Left ventricle myocardium superior (tissue), 1 donor: ENCODE measurements around the gene DSC1. TPM values are rescaled to one million over a fixed set of nuclear protein-coding genes. Genes with fewer than 3 reads are reported as not detected.
"Not testable (repeated sequence)": the region's sequence is repeated elsewhere in the genome, so short reads cannot be mapped to it uniquely, and the experiment has no call there.

Experiments
- ATAC-seq: fragments of 200-7000 bp; cut with Tn5 transposase; one replicate; pipeline ENCODE4 v1.9.1; 2020; ENCODE audit warnings: mild to moderate bottlenecking, moderate library complexity
- DNase-seq: peaks from one replicate; pipeline ENCODE4 v3.0.0-alpha.2; 2020
- intact Hi-C: fragments of 100-400 bp; cut with micrococcal nuclease; formaldehyde crosslinking; loops from one replicate; pipeline ENCODE4 v1.11.0; 2022
- total RNA-seq: library from RNA; stranded (reverse); fragmentation: NEBNext Ultra II Directional; extraction: Animal tissue kit (Norgen Biotek cat#: 25700); gene quantifications from one replicate; pipeline ENCODE4 v1.2.1, GENCODE V29; 2021
- donor health status: DM: no; HTN: yes; CAD: no; lungs with severe emphysema.

Gene DSC1
- total RNA-seq, 1 donor from 2014 or later = 6.0 TPM

DNA sequence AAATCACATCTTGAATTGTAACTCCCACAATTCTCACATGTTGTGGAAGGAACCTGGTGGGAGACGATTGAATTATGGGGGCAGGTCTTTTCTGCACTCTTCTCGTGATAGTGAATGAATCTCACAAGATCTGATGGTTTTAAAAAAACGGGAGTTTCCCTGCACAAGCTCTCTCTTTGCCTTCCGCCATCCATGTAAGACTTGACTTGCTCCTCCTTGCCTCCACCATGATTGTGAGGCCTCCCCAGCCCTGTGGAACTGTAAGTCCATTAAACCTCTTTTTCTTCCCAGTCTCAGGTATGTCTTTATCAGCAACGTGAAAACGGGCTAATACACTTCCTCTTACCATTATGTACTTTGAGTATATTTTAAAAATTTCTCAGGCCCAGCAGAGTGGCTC is 14.7 kb upstream of the DSC1 start:
- intact Hi-C loops, ATAC-seq, DNase-seq: not testable (repeated sequence)

DNA sequence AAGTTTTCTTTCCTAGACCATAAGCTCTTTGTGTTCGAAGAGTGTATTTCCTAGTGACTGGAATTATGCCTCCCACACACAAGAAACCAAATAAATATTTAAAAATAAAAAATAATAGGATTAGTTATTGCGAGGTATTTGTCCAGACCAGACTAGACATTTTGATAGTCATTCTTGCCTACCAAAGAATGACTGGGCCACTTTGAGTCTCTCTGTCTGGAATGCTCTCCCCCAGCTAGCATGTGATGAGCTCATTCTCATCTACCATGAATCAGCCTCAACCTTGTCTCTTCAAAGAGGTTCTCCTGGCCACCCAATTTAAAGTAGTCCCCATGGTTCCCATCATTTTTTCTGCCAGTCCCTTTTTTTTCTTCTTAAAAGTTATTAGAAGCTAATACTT is 13.9 kb upstream of the DSC1 start:
- intact Hi-C loops = no loop called here
- ATAC-seq = no peak
- DNase-seq = no peak

DNA sequence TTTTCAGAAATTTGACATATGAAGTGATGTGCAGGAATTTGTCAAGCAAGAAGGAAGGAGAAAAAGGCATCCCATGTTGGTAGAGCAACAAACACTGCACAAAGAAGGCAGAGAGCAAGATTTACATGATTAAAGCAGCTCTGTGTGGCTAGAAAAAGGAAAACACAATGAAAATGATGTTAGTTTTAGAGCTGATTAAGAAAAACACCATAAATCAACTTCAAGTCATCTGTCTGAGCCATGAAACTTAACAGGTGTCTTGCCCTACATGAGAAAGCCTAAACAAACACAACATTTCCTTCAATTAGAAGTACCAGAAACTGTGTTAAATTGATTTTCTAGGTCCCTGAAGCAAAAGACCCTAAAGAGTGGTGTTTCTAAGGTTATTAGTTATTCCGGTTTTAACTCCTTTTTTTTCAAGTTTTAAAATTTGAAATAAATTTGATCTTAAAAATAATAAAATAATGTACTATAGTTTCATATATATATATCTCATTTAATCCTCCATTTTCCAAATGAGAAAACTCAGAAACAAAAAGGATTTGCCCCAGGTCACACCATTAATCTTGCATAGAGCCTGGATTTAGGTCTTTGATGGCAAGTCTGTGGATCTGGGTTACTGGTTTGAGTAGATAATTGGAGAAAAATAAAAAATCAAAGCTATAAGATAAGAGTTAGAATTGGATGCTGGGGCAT is 8.6 kb upstream of the DSC1 start:
- no peak for DNase-seq
- ATAC-seq = no peak
- intact Hi-C loops = no loop called here

- DNase-seq (no peak), ATAC-seq (no peak)
Measured at GRCh38 chr18:31170335-31170734, 7.7 kb upstream of the DSC1 start.

GRCh38 chr18:31162419-31162793 is 250 bp downstream of the DSC1 start:
- DNase-seq = no peak
- intact Hi-C loops = no loop called here
- ATAC-seq = peak; percentile 44

More at GRCh38 chr18:31170335-31170734, 7.7 kb upstream of the DSC1 start:
- intact Hi-C loops = no loop called here

DNA sequence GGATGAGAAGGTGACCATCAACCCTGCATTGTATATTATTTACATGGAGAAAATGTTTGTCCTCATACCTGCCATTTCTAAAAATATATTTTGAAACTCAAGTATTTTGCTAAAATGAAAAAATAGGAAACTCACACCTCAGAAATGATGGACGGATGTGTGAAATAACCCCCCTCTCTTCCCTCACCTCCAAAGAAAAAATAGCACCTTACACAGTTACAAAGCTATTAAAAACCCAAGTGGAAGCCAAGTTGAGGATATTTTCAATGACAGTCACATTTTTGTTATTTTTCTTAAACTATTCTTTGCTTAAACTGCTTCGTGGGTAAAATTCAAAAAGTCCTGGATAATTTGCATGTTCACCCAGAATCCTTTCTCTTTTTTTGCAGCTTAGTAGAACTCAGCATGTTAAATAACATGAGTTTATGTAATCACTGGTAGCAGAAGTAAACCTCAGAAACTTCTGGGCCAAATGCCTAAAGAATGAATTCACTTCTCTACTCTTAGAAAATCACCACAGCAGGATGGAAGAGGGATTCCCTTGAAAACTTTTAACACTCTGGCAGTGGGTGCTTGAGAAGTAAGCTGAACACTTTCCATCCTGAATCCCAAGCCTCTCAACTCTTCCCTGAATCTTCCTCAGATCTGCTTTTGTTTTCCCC is 768 bp downstream of the DSC1 start:
- no peak for DNase-seq
- ATAC-seq = no peak
- intact Hi-C loops = no loop called here

DNA sequence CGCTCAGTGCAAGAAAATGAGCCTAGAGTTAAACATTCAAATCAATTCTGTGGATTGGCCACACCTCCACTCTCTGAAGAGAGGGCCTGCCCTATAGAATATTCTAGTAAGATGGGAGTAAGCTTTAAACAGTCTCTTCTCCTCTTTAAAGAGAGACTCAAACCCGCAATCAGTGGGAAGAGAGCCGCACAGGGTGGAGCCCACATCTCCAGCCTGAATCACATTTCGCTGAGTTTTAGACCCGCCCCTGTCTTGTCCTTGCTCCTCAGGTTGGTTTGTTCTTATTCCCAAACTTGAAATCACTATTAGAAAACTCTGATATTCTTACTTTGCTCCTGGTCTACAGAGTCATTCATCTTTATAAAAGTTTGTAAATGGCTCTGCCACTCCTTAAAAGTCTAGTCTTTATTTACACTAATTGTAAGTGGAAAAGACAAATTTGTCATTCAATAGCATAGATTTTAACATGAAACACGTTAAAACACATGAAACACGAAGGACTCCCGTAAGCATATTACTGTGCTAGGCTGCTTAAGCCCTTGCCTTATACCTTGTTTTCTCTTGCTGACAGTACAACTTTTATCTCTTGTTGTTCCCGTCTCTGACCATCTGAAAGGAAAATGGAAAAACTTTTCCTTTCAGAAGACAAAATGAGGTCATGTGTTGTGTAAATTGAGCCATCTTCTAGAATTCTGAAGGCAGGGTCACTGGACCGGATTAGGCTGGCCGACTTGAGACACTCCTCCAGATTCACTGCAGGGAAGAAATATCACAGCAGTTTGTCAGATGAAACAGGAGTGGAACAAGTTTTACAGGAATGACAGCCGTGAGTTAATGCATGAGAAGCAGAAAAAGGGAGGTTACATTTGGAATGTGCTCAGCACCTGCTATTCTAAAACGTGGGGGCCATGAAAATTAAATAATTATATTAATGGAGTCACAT is 5.6 kb downstream of the DSC1 start:
- no peak for ATAC-seq
- DNase-seq = no peak
- intact Hi-C loops = no loop called here

DNA sequence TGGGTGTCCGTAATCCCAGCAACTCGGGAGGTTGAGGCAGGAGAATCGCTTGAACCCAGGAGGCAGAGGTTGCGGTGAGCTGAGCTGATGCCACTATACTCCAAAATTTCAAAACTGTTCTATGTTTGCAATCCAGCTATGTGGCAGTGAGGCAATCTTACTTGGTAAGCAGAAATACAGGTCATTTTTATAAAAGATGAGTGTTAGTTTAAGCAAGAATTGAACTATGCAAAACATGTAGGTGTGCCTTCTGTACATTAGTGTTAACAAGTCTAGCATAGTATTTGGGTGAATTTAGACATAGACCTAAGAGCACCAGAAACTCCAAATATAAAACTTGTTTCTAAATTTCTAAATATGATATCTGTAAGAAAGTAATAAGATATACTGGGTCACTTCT is 7.2 kb downstream of the DSC1 start:
- no peak for ATAC-seq
- DNase-seq = no peak
- intact Hi-C loops = no loop called here

- ATAC-seq (no peak), DNase-seq (no peak)
- intact Hi-C loops = no loop called here
Measured at GRCh38 chr18:31154181-31154580, 8.5 kb downstream of the DSC1 start.

DNA sequence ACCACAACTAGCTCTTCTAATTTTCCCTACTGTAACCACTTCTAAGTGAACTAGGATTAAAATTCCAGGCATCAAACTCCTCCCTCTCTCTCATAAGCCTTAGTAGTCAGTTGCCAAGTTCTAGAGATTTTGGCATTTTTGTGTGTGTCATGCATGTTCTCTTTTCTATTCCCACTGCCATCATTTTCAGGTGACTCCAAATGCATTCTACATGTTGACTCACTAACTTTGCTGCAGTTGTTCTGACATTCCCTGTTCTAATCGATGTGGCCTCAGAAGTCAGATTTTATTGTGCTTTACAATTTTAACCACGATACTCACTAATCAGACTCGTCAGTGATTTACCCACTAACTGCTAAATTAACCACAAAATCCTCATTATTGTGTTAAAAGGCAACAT is 13.3 kb downstream of the DSC1 start:
- DNase-seq (no peak), ATAC-seq (no peak)
- intact Hi-C loops = no loop called here

- intact Hi-C loops = no loop called here
Measured at GRCh38 chr18:31148600-31148999, 14.1 kb downstream of the DSC1 start.

DNA sequence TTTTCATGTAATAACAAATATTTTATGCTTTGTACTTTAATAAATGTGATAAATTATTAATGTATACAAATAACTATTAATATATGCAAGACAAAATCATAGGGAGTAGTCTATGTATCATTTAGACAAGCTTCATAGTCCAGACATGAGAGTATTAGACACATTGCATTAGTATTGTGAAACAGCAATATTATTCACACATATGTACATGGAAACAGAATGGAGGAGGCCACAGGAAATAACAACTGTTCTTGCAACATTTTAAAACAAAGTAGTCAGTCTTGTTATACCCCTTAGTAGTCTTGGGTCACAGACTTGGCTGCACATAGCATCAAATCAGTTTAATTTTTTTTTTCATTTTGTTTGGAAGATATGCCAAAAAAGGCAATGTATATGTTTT is 15.8 kb downstream of the DSC1 start:
- ATAC-seq (no peak), DNase-seq (no peak)
- intact Hi-C loops = no loop called here

More at GRCh38 chr18:31148600-31148999, 14.1 kb downstream of the DSC1 start:
- ATAC-seq = no peak
- DNase-seq = no peak

DNA sequence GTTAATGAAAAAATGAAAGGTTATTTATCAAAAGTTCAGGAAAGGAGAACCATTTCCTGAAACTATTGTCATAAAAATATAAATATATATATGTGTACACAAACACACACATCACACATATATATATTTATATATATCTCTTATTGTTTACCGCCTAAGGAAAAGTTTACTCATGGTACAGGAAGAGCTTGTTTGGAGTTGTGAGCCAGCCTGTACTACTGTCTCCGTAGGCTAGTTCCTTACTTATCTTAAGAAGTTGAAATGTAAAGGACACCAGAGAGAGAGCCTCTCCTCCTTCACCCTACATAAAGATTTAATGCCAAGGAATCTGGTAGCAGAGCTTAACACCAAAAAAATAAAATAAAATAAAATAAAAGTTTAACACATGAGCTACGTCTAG is 19.6 kb downstream of the DSC1 start:
- ATAC-seq = no peak
- intact Hi-C loops = no loop called here
- DNase-seq = no peak

DNA sequence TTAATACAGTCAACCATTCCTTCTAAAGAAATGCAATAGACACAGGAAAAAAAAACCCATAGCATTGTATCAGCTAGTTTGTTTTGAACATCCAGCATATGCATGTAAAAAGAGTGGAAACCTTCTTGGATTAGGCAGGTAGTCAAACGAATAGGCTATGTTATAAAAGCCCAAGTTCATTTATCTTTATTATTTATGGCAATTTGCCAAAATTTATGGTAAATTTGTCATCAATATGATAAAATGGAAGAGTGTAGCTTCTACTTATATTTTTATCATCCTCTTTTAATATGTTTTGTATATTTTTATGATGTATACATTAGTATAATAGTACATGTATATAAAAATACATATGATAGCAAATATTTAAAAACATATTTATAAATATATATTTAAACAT is 23.9 kb downstream of the DSC1 start:
- DNase-seq = no peak
- intact Hi-C loops = no loop called here
- no peak for ATAC-seq

- ATAC-seq (no peak), DNase-seq (no peak)
- intact Hi-C loops = no loop called here
Measured at GRCh38 chr18:31134988-31135529, 27.6 kb downstream of the DSC1 start.

DNA sequence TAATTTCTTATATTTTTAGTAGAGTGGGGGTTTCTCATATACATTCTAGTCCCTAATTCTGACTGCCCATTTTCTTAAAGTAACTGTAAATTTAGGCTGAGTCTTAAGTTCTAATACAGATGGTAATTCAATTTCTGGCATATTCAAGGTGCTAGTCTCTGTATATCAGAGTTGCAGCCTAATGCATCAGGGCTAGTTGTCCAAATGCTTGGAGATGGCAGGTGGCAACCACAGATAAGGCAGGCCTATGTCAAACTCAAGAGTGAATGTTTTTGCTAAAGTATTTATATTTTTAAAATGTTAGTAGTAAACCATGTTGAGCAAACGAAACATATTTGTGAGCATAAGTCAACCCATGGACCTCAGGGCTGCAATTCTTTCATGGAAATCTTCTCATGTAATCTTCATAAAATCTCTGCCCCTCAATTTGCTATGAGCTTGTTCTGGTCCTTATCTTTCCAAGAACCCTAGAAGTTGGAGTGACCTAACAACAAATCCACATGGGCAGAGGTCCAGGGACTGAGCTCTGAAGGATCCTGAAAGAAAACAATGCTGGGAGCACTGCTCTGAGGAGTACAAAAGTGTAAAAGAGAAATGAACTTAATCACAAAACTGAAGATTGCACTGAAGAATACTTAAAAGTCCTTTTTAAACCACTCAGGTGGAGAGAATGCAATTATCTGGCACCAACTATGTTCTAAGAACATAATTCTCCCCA is 33.1 kb downstream of the DSC1 start:
- intact Hi-C loops = no loop called here
- no peak for ATAC-seq
- DNase-seq = no peak

- intact Hi-C loops = no loop called here
- ATAC-seq (no peak), DNase-seq (no peak)
Measured at GRCh38 chr18:31125878-31126277, 36.8 kb downstream of the DSC1 start.

- intact Hi-C loops, ATAC-seq: not testable (repeated sequence)
Measured at GRCh38 chr18:31123125-31123524, 39.5 kb downstream of the DSC1 start.

GRCh38 chr18:31120594-31120993 is 42.1 kb downstream of the DSC1 start:
- DNase-seq (no peak), ATAC-seq (no peak)
- intact Hi-C loops = no loop called here

More at GRCh38 chr18:31123125-31123524, 39.5 kb downstream of the DSC1 start:
- not testable (repeated sequence) for DNase-seq
